Activated effector memory CD4-positive, alpha-beta T cell treated with anti-CD3 and anti-CD28 coated beads, Interleukin-2, amount 50 U/mL, for 16 hours (primary cell): Measurements from ENCODE around the gene DDX1.
"Not testable (repeated sequence)": the region's sequence is repeated elsewhere in the genome, so short reads cannot be mapped to it uniquely, and the experiment has no call there.

Experiments
- DNase-seq: peaks from one replicate; pipeline ENCODE4 v3.0.0-alpha.2; 2020

DDX1 gene

DNA sequence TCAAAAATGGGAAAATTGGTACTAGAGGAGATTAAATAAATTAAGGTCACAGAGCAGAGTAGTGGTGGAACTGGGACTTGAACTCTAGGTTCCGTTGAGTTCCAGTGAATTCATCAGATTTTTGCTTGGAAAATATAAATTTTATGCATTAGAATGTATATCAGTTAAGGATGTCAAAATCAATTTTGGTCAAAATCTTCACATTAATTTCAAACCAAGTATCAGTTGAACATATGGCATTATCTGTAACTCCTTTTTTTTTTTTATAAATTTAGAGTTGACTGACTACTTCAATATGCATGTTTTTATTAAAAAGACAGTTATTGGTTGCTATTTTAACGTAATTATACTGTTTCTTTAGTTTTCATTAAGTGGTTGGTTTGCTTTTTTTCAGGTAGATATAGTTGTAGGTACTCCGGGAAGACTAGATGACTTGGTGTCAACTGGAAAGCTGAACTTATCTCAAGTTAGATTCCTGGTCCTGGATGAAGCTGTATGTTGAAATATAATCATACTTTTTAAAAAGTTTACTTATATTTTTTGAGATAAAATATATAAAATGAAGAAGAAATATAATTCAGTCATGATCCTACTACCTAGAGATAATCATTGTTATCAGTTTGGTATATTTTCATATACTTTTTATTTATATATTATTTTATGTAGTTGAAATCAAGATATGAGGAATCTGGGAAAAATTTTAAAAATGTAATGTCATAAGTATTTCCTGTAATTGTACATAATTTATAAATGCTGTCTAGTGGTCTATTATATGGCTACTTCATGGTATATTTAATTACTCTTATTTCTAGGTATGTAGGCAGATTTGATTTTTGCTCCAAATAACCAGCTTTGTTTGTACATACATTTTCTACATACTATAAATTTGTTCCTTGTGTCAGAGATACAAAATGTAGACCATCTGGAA is 25.4 kb downstream of the DDX1 start:
- DNase-seq = no peak

DNA sequence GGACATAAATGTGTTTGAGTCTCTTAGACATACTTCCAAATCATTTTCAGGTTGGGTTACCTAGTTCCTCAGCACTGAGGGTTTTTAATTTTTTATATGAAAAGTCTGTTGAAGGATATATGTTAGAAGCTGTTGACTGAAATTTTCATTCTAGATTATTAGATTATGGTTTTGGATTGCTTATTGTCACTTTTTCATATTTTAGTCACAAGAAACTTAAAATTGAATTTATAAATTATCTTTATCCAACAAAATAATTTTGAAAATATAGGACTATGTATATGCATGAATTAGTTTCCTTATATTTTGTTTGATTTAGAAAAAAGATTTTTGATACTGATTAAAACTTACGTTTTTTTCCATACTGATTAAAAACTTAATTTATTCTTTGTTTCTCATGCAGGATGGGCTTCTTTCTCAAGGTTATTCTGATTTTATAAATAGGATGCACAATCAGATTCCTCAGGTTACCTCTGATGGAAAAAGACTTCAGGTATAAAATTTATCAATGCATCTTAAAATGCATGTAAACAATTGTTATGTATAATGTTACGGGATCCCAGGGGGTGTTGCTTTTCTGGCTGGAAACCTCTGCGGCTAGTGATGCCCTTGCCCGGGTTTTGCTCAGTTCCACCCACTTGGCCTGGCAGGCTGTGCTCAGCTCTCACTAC is 26.2 kb downstream of the DDX1 start:
- no peak for DNase-seq

DNA sequence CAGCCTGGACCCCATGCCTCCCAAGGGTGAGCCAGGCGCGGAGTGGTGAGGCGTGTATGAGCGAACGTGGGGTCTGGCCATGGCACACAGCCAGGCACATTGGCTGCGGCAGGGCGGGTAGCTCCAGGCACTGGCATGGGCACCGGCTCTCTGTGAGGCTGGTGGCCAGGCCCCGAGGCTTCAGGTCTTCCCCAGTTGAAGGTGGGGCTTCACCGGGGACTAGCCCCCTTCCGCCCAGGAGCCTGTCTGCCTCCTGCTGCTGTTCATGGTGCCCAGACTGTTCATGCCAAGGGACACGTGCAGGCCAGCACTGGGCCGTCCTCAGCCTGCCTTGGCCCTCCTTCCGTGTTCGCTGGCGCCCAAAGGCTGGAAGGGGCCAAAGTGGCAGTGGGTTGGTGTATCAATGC is 26.8 kb downstream of the DDX1 start:
- no peak for DNase-seq

DNA sequence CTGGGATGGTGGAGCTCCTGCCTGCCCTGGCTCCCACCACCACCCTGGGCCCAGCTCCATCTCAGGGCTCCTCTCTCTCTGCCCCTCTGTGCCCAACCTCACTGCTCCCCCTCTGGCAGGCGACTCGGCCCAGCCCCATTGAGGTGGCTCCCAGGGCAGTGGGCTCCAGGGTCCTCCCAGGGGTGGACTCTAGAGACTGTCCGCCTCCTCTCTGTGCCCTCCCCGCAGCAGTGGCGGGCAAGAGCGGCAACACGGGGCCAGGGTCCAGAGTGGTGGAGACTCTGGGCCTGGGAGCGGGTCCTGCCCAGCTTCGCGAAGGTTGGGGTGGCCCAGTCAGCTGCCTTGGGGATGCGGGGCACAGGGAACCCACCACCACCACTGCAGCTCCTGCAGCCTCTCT is 27.4 kb downstream of the DDX1 start:
- no peak for DNase-seq

DNA sequence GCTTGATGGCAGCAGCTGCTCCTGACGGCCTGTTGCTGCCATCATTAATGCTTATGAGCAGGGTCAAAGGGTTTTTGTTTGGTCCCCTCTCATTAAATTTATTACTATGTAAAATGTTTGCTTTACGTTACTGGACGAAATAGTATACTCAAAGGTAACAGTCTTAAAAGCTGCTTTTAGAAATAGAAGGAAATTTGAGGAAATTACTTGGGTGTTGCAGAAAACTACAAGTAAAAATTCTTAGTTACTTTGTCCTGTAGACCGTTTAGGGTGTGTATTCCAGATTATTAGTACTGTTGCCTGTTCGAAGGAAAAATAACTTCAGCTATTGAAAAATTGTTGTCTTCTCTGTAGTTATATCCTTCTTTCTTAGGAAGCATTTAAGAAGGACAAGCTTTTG is 27.8 kb downstream of the DDX1 start:
- DNase-seq = no peak

DNA sequence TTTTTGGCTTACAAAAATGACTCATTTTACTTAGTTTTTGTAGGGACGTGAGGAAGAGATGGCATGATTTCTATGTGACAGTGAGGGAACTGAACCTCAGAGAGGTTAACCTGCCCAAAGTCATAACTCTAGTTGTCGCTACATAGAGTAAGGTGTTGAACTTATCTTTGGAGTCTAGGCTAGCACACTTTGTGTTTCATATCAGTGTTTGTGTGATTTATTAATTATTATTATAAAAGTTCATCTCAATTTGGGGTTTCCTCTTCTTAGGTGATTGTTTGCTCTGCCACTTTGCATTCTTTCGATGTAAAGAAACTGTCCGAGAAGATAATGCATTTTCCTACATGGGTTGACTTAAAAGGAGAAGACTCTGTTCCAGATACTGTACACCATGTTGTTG is 28.3 kb downstream of the DDX1 start:
- DNase-seq = no peak

DNA sequence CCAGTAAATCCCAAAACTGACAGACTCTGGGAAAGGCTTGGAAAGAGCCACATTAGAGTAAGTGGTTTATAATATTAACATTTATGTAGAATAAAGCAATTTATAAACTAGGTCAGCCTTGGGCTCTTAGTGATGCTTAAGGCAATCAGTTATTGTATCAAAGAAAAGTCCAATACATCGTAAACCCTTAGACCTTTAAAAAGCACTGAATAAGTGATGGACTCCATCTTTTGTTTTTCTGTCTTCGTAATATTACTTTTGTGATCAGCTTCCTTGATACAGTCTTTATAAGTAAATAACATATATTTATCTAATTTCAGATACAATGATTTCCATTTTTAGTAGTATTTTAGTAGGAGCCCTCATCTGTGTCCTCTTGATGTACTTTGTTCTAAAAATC is 28.7 kb downstream of the DDX1 start:
- DNase-seq = no peak

DNA sequence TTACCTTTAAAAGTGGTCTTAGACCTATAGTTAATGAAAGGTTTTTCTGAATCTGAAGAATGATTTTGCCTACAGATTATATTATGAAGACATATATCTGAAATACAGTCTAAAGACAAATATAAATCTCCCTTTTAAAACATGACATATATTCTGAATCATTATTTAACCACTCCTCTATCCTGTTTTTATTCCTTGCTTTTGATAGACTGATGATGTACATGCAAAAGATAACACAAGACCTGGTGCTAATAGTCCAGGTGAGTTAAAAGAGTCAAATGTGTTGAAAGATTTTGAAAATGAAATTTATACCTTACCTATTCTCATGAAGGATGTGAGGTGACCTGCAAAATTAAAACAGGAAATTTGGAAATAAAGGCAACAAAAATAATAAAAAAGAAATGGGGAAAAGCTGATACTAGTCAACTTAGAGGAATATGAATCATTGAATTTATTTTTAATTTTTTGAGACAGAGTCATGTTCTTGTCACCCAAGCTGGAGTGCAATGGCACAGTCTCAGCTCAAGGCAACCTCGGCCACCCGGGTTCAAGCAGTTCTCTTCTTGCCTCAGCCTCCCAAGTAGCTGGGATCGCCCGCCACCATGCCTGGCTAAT is 29.3 kb downstream of the DDX1 start:
- no peak for DNase-seq

DNA sequence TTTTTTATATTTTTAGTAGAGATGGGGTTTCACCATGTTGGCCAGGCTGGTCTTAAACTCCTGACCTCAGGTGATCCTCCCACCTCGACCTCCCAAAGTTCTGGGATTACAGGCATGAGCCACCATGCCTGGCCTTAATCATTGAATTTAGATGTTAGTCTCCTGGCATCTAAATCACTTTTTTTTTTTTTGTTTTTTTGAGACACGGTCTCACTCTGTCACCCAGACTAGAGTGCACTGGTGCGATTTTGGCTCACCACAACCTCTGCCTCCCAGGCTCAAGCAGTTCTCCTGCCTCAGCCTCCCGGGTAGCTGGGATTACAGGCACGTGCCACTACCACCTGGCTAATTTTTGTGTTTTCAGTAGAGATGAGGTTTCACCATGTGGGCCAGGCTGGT is 29.8 kb downstream of the DDX1 start:
- not testable (repeated sequence) for DNase-seq

DNA sequence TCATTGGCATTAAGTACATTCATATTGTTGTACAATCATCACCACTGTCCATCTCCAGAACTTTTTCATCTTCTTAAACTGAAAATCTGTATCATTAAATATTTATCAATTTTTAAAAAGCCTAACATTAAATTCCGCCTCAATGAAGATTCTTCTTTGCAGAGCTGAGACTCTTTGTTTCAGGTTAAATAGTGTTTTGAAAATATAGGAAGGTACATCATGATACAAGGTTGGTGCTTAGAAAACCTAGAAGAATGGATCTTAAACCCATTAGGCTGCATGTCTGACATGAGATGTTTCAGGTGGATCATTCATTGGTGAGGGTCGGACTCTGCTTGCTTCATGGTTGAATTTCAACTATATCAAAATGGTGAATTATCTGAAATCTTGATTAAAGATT is 30.5 kb downstream of the DDX1 start:
- DNase-seq = no peak

DNA sequence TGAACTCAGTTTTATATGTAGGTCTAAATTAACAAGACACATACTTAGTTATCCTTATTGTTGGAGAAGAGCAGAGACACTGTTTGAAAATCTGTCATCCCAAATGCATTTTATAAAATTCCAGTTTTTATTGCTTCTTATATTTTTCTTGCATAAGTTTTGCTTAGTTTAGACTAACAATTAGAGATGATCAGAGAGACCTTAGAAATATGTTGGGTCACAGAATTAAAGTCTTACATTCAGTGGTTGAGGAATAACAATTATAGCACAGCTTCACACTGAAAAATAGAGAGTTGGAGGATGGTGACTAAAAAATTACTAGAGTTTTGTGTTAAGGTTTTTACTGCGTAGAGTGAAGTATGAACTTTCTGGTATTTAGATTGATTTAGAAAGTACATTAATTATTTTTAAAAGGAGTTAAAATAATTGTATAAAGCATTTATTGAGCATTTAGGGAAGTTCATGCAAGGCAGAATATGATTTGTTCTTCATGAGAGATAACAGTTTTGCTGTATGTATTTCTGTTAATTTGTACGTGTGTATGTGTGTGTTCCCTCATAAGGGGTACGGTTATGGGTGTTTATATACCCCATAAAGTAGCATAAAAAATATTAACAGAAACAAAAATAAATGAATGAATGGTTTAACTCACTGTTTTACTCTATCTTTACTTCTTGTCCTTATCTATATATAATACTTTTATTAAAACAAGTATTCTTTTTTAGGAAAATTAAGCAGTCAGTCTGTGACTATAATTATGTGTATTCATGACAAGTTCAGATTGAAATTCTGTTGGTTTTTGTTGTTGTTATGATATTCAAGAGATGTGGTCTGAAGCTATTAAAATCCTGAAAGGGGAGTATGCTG is 31.2 kb downstream of the DDX1 start:
- no peak for DNase-seq

DNA sequence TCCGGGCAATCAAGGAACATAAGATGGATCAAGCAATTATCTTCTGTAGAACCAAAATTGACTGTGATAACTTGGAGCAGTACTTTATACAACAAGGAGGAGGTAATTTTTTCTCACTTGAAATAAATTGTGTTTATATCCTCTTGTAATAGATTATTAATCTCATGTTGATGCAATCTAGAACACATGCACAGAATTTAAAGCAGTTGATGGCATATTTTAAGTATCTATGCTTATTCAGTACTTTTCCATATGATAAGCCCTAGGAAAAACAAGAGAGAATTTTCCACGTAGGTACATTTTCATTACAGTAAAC is 31.8 kb downstream of the DDX1 start:
- DNase-seq = no peak

DNA sequence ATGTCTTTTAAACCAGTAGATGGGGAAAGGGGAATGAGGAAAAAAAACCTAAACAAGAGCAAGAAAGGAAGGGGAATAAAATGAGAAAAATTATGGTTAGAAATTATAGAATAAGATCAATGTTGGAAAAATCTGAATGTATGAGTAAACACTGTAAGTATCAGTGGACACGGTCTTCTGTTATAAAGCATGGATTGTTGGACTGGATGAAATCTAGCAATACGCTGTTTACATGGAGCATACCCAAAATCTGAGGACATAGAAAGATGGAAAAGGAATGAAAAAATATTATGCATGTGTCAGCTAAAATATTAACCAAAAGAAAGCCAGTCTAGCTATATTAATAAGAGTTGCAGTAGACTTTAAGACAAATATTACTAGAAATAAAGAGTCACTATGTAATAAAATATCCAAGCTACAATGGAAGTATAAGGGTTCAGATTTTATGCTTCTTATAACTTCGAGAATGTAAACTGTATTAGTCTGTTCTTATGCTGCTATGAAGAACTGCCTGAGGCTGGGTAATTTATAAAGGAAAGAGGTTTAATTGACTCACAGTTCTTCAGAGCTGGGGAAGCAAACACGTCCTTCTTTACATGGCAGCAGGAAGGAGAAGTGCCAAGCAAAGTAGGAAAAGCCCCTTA is 32.4 kb downstream of the DDX1 start:
- DNase-seq = no peak

DNA sequence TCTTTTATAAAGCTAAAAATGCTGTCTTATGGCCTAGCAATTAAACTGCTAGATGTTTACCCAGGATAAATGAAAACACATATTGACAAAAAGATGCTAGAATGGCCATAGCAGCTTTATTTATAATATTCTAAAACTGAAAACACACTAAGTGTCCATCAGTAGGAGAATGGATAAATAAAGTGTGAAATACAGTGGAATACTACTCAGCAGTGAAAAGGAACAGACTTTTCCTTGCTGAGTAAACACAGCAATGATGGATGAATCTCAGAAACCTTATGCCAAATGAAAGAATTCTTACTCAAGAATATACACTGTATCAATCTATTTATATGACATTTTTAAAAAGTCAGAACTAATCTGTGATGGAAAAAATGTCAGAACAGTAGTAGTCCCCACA is 33.2 kb downstream of the DDX1 start:
- DNase-seq = no peak

DNA sequence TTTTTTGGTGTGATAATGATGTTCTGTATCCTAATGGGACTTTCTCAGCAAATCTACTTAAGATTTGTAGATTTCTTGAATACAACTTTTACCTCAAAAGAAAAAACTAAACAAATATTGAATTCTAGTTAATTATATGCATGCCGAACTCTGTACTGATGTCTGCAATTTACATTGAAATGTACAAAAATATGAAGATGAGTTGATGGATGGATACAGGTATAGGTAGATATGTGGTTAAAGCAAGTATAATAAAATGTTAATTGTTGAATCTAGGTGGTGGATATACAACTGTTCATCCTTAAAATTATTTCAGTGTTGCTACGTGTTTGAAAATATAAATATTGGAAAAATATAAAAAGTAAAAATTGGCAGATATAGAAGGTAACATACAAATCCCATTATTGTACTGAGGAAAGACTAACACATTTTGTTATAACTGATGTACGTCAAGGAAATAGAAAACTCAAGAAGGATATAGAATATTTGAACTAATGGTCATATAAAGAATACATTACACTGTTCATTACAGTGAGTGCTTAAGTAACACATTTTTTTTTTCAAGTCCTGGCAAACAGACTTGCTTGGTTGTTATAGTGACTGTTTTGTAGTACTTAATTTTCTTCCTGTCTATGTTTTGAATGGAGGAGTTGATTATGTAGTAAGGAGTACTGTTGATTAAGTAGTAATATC is 33.8 kb downstream of the DDX1 start:
- DNase-seq = no peak

DNA sequence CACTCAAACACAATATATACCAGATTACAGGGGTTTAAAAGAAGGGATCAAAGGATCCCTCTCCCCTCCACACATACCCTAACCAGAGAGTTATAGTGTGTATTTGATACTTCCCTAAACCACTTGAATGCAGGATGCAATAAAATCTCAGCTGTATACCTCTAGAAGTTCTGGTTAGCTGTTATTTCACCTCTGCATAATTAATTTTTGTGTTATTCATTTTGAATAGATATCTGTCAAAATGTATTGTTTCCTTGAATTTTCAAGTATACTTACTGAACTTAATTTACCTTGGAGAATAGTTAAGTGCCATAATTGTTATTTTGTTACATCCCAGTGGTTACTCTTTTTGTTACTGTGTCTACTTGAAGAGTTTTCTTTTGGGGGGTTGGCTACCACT is 34.5 kb downstream of the DDX1 start:
- DNase-seq = no peak

DNA sequence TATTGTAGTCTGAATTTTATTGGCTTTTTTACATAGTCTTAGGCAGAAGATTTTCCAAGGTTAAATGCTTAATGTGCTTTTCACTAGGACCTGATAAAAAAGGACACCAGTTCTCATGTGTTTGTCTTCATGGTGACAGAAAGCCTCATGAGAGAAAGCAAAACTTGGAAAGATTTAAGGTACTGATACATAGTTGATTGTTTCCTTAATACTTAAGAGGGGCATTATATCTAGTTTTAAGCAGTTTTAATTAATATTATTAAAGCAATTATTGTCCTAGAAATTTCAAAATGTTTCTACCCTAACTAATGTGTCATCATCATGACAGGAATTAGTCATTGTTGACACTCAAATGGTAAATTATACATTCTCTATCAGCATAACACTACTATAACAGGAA is 35.3 kb downstream of the DDX1 start:
- DNase-seq = no peak

DNA sequence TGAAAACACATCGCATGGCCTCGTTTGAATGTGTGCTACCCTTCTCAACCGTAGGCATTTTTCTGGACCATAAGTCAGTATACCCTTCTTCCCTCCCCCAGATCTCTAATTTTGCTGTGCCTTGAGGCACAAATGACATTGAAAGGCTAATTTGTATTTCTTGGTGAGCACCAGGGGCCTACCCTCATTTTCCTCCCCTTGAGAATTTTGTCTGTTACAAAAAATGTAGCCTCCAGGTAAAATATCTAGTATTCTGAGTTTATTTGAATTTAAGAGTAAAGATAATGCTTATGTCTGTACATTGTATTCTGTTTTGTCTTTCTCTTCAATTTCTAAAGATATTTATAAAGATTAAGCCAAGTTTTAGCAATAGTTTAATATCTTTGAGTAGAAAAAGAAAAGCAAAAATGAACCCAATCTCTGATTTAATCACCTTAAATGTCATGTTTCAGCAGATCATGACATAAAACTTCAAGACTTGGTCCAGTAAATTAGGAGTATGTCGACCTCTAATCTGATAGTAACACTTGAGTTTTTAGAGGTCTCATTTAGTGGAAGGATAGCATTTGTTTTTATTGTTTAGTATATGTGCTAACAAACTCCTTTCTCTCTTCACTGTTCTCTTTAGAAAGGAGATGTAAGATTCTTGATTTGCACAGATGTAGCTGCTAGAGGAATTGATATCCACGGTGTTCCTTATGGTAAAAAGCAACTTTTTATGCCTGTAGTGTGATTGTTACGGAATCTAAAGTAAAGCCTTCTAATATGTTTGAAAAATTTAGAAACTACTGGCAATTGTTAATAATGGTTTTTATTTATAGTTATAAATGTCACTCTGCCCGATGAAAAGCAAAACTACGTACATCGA is 36.4 kb downstream of the DDX1 start:
- DNase-seq = no peak

DNA sequence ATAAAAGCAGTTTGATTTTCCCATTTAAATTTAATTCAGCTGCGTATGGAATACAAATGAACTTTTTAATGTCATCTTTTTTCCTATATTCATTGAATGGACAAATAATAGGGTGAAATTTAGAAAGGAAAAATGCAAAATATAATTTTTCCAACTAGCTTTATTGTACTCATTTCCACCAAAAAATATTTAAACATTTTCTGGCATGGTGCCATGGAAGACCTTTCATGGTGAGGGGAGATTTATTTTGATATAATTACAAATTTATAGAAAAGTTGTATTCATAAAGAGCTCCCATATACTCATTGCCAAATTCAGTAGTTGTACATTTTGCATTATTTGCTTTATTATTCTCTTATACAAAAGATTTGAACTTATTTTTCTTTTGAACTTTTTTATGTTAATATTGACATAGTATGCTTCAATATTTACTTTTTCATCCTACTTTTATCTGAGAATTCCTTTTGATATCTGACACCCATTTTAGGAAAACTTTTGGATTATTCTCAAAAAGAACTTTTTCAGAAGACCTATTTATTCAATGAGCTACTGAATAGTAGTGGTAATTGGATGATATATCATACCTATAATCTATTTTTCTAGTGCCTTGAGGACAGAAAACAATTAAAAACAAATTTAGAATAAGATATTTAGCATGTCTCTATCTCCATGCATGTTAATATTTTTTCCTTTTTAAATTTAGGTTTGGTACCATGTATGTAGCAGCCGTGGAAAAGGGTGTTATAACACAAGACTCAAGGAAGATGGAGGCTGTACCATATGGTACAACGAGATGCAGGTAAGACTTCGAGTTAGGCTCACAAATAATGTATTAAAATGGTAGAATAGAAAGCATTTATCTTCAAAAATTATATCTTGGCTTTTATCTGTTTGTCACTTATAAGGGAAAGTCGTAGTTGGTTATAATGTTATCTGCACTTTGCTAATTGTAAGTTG is 37.5 kb downstream of the DDX1 start:
- no peak for DNase-seq
